Transverse colon (tissue), 4 donors: ENCODE measurements around the gene MED26.

ENCODE experiments used
- CTCF ChIP-seq, 5 experiments: fragments of 200-600 bp in 3 of 5; fragments of 450-650 bp in 2 of 5; sonication (generic) in 3 of 5; IDR thresholded peaks; 1 replicate in 2 of 5; 2 replicates in 3 of 5; pipeline ENCODE4 v1.5.1; 2016 to 2017; ENCODE audit warnings: antibody characterized with exemption in 5 of 5, inconsistent platforms in 3 of 5, mild to moderate bottlenecking in 2 of 5, moderate library complexity in 1 of 5
- EP300 ChIP-seq: sonication (generic); formaldehyde crosslinking; IDR thresholded peaks from one replicate; pipeline ENCODE4 v1.6.1; 2017; ENCODE audit warnings: antibody characterized with exemption, low read depth
- POLR2A ChIP-seq: fragments of 450-650 bp; IDR thresholded peaks from one replicate; pipeline ENCODE4 v1.6.1; 2016; ENCODE audit warnings: antibody characterized with exemption, mild to moderate bottlenecking, moderate library complexity
- POLR2AphosphoS5 ChIP-seq, 3 donors: sonication (generic); formaldehyde crosslinking; IDR thresholded peaks; one replicate each; pipeline ENCODE4 v1.6.1; 2016; ENCODE audit warnings: antibody characterized with exemption in 3 of 3

GRCh38 chr19:16590876-16591802 is 36.9 kb downstream of the MED26 start:
- TF ChIP-seq CTCF (IDR thresholded peaks at IDR 0.05) (no peak), POLR2A (no peak), POLR2AphosphoS5 (IDR thresholded peaks at IDR 0.05) (no peak), EP300 (no peak)
